ENCODE measurements around the gene CKAP4. TPM values are rescaled to one million over a fixed set of nuclear protein-coding genes. Genes with fewer than 3 reads are reported as not detected.

The CKAP4 gene
- total and polyA plus RNA-seq, 2 experiments from 2014 or later = 32.3 to 58.8 TPM

GRCh38 chr12:106240821-106241220 lies 7.0 kb downstream of the CKAP4 start (continued):
- TF ChIP-seq ZNF462 (CRISPR knock-in tag; IDR thresholded peaks at IDR 0.05) = no peak
- TF ChIP-seq ZNF331 (CRISPR knock-in tag; IDR thresholded peaks at IDR 0.05; ENCODE audit: low read depth) = no peak
- TF ChIP-seq, protein P1, sequence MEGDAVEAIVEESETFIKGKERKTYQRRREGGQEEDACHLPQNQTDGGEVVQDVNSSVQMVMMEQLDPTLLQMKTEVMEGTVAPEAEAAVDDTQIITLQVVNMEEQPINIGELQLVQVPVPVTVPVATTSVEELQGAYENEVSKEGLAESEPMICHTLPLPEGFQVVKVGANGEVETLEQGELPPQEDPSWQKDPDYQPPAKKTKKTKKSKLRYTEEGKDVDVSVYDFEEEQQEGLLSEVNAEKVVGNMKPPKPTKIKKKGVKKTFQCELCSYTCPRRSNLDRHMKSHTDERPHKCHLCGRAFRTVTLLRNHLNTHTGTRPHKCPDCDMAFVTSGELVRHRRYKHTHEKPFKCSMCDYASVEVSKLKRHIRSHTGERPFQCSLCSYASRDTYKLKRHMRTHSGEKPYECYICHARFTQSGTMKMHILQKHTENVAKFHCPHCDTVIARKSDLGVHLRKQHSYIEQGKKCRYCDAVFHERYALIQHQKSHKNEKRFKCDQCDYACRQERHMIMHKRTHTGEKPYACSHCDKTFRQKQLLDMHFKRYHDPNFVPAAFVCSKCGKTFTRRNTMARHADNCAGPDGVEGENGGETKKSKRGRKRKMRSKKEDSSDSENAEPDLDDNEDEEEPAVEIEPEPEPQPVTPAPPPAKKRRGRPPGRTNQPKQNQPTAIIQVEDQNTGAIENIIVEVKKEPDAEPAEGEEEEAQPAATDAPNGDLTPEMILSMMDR (conservative IDR thresholded peaks at IDR 0.05; ENCODE audit: low read depth in 2 of 2) = no peak
- TF ChIP-seq POLR2AphosphoS5 (IDR thresholded peaks at IDR 0.05; ENCODE audit: low read depth) = no peak
- no peak for TF ChIP-seq STAT1 (IDR thresholded peaks at IDR 0.05; ENCODE audit: unreplicated experiment)
- TF ChIP-seq CREB1 (CRISPR knock-in tag; IDR thresholded peaks at IDR 0.05; ENCODE audit: low read depth) = no peak
- no peak for TF ChIP-seq NANOG (IDR thresholded peaks at IDR 0.05; ENCODE audit: borderline replicate concordance)
- no peak for TF ChIP-seq JUNB (IDR thresholded peaks at IDR 0.05; ENCODE audit: unreplicated experiment)

DNA sequence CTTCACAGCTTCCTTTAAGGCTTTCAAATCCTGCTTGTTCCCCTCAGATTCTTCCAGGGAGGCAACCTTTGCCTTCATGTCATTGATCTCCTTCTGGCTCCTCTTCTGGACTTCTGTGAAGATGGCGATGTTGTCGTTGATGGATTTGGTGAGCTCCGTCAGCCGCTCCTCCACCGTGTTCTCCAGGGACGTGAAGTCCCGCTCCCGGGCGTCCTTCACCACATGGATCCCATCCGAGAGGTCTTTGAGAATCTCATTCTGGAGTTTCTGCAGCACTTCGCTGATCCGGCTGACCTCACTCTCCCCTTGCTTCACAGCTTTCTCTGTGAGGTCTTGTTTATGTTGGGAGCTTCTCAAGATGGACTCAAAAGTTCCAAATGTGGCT lies 7.9 kb downstream of the CKAP4 start:
- peaks cover 7% of the 10 kb centered on the region for H3K27me3 Mint-ChIP-seq (ENCODE audit: insufficient read depth, low read depth, poor library complexity)
- peaks cover 5% of the 10 kb centered on the region for H3K4me1 Mint-ChIP-seq
- no peak overlapping the region for H3K4me3 Mint-ChIP-seq
- no peaks in the 10 kb centered on the region for H3K9me3 Mint-ChIP-seq
- H3K36me3 Mint-ChIP-seq (ENCODE audit: low read depth) = peaks cover 39% of the 10 kb centered on the region
- Histone ChIP-seq H3K9me2 (ENCODE audit: insufficient read depth) (no peaks in the 10 kb centered on the region), H3K27me3 (ENCODE audit: insufficient read depth) (no peaks in the 10 kb centered on the region), H3K4me2 (no peak overlapping the region), H3K27ac (ENCODE audit: low read depth) (no peak overlapping the region), H3K4me3 (no peak overlapping the region), H3K4me1 (ENCODE audit: insufficient read depth) (no peaks in the 10 kb centered on the region), H3K36me3 (ENCODE audit: insufficient read depth) (peaks cover 5% of the 10 kb centered on the region; the same call in 1 of the 2 replicates), H4K20me1 (replicated peaks; ENCODE audit: insufficient read depth) (peaks cover 9% of the 10 kb centered on the region; the same call in 1 of the 2 replicates), H2AFZ (no peak overlapping the region), H3K79me2 (replicated peaks; ENCODE audit: insufficient read depth) (peaks cover 22% of the 10 kb centered on the region), H3F3A (replicated peaks; ENCODE audit: low read depth) (no peaks in the 10 kb centered on the region)
- H3K27ac Mint-ChIP-seq = no peak overlapping the region
- DNase-seq (ENCODE audit: low spot score) (no peak), ATAC-seq (no peak)
- TF ChIP-seq JUNB (IDR thresholded peaks at IDR 0.05; ENCODE audit: unreplicated experiment) (no peak), CREB1 (CRISPR knock-in tag; IDR thresholded peaks at IDR 0.05; ENCODE audit: low read depth) (no peak), EZH2 (IDR thresholded peaks at IDR 0.05; ENCODE audit: low read depth, unreplicated experiment) (no peak), NANOG (IDR thresholded peaks at IDR 0.05; ENCODE audit: borderline replicate concordance) (no peak), STAT1 (IDR thresholded peaks at IDR 0.05; ENCODE audit: unreplicated experiment) (no peak), POLR2AphosphoS5 (IDR thresholded peaks at IDR 0.05; ENCODE audit: low read depth) (no peak), ZNF331 (CRISPR knock-in tag; IDR thresholded peaks at IDR 0.05; ENCODE audit: low read depth) (no peak)
- TF ChIP-seq, protein P2, sequence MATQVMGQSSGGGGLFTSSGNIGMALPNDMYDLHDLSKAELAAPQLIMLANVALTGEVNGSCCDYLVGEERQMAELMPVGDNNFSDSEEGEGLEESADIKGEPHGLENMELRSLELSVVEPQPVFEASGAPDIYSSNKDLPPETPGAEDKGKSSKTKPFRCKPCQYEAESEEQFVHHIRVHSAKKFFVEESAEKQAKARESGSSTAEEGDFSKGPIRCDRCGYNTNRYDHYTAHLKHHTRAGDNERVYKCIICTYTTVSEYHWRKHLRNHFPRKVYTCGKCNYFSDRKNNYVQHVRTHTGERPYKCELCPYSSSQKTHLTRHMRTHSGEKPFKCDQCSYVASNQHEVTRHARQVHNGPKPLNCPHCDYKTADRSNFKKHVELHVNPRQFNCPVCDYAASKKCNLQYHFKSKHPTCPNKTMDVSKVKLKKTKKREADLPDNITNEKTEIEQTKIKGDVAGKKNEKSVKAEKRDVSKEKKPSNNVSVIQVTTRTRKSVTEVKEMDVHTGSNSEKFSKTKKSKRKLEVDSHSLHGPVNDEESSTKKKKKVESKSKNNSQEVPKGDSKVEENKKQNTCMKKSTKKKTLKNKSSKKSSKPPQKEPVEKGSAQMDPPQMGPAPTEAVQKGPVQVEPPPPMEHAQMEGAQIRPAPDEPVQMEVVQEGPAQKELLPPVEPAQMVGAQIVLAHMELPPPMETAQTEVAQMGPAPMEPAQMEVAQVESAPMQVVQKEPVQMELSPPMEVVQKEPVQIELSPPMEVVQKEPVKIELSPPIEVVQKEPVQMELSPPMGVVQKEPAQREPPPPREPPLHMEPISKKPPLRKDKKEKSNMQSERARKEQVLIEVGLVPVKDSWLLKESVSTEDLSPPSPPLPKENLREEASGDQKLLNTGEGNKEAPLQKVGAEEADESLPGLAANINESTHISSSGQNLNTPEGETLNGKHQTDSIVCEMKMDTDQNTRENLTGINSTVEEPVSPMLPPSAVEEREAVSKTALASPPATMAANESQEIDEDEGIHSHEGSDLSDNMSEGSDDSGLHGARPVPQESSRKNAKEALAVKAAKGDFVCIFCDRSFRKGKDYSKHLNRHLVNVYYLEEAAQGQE (IDR thresholded peaks at IDR 0.05; ENCODE audit: unreplicated experiment) = no peak
